Transverse colon (tissue), 4 donors: ENCODE data around the gene EXD2.
"Not testable (repeated sequence)": the region's sequence is repeated elsewhere in the genome, so short reads cannot be mapped to it uniquely, and the experiment has no call there.

Source experiments
- EP300 ChIP-seq: sonication (generic); formaldehyde crosslinking; IDR thresholded peaks from one replicate; pipeline ENCODE4 v1.6.1; 2017; ENCODE audit warnings: antibody characterized with exemption, low read depth
- POLR2A ChIP-seq: fragments of 450-650 bp; IDR thresholded peaks from one replicate; pipeline ENCODE4 v1.6.1; 2016; ENCODE audit warnings: antibody characterized with exemption, mild to moderate bottlenecking, moderate library complexity
- POLR2AphosphoS5 ChIP-seq, 3 donors: sonication (generic); formaldehyde crosslinking; IDR thresholded peaks; one replicate each; pipeline ENCODE4 v1.6.1; 2016; ENCODE audit warnings: antibody characterized with exemption in 3 of 3
- TF ChIP-seq, protein P1 (sequence below), 5 experiments: fragments of 200-600 bp in 3 of 5; fragments of 450-650 bp in 2 of 5; sonication (generic) in 3 of 5; IDR thresholded peaks; 1 replicate in 2 of 5; 2 replicates in 3 of 5; pipeline ENCODE4 v1.5.1; 2016 to 2017; ENCODE audit warnings: antibody characterized with exemption in 5 of 5, inconsistent platforms in 3 of 5, mild to moderate bottlenecking in 2 of 5, moderate library complexity in 1 of 5

DNA sequence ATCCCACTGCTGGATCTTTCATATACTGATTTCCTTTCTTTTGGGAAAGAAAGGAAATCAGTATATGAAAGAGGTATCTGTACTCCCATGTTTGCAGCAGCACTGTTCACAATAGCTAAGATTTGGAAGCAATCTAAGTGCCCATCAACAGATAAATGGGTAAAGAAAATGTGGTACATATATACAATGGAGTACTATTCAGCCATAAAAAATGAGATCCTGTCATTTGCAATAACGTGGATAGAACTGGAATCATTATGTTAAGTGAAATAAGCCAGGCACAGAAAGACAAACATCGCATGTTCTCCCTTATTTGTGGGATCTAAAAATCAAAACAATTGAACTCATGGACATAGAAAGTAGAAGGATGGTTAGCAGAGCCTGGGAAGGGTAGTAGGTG, 25.5 kb upstream of the EXD2 start:
- TF ChIP-seq, protein P1, sequence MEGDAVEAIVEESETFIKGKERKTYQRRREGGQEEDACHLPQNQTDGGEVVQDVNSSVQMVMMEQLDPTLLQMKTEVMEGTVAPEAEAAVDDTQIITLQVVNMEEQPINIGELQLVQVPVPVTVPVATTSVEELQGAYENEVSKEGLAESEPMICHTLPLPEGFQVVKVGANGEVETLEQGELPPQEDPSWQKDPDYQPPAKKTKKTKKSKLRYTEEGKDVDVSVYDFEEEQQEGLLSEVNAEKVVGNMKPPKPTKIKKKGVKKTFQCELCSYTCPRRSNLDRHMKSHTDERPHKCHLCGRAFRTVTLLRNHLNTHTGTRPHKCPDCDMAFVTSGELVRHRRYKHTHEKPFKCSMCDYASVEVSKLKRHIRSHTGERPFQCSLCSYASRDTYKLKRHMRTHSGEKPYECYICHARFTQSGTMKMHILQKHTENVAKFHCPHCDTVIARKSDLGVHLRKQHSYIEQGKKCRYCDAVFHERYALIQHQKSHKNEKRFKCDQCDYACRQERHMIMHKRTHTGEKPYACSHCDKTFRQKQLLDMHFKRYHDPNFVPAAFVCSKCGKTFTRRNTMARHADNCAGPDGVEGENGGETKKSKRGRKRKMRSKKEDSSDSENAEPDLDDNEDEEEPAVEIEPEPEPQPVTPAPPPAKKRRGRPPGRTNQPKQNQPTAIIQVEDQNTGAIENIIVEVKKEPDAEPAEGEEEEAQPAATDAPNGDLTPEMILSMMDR (IDR thresholded peaks at IDR 0.05) = not testable (repeated sequence)
- not testable (repeated sequence) for TF ChIP-seq POLR2A; EP300; POLR2AphosphoS5 (IDR thresholded peaks at IDR 0.05)
